ENCODE measurements around the gene CAMSAP1.

CAMSAP1 gene

GRCh38 chr9:135928731-135929655, 21.6 kb upstream of the CAMSAP1 start:
- no CpG with 5 or more reads among the region's 27 CpGs for WGBS (ENCODE audit: extremely low coverage, insufficient coverage, low lambda C conversion rate)
- Histone ChIP-seq H3K4me3 (ENCODE audit: low read length) (no peak overlapping the region), H2AK5ac (ENCODE audit: low read length) (no peak overlapping the region), H3K4me2 (ENCODE audit: low read length) (no peak overlapping the region), H2BK120ac (ENCODE audit: low read depth, low read length) (no peak overlapping the region), H3K79me2 (ENCODE audit: control insufficient read depth, insufficient read depth, low read length) (no peaks in the 10 kb centered on the region), H3K4me1 (ENCODE audit: control insufficient read depth, low read depth, low read length) (no peaks in the 10 kb centered on the region), H3K27me3 (ENCODE audit: insufficient read depth, low read length, poor library complexity) (no peaks in the 10 kb centered on the region), H3K27ac (ENCODE audit: low read depth, low read length) (no peak overlapping the region), H3K23ac (ENCODE audit: low read length) (no peak overlapping the region), H4K5ac (ENCODE audit: low read length) (no peak overlapping the region), H3K9ac (ENCODE audit: low read length) (no peak overlapping the region), H2BK5ac (ENCODE audit: low read length) (no peak overlapping the region), H3K56ac (ENCODE audit: low read length) (no peak overlapping the region), H4K8ac (ENCODE audit: low read depth, low read length) (no peak overlapping the region), H3K4ac (ENCODE audit: low read depth, low read length) (no peak overlapping the region), H2BK15ac (replicated peaks; ENCODE audit: low read depth) (no peak overlapping the region), H3K18ac (ENCODE audit: low read length) (no peak overlapping the region), H3K36me3 (ENCODE audit: control insufficient read depth, insufficient read depth, low read length) (no peaks in the 10 kb centered on the region), H3K79me1 (ENCODE audit: low read length) (peaks cover 1% of the 10 kb centered on the region)
- no peak for DNase-seq

DNA sequence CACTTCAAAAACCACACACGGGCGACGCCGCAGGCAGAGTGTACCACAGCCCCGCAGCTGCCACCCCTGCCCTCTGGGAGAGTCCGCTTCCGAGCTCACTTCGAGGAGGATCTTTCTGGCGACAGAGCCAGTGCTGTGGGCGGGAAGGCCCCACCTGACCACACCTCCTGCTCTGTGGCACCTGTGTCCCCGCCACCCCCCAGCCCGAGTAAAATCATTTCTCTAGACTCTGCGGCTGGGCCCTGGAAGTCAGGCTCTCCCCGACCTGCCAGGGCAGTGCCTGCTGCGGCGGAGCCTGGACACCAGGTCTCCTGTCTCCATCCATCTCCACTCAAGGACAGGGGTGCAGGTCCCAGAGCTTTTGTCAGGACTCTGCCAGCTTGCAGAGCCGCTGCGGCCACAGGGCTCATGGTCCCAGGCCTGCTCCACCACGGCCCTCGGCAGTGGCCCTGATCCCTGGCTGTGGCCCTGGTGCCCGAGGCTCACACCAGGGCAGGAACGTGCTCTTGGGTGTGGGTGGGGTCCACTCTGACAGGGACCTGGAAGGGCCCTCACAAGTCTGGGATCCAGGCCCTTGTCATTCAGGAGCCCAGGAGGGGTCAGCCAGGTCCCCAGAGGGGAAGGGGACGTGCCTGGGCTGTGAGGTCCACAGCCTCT, 20.9 kb upstream of the CAMSAP1 start:
- Histone ChIP-seq H3K36me3 (ENCODE audit: control insufficient read depth, insufficient read depth, low read length) (no peaks in the 10 kb centered on the region), H3K79me1 (ENCODE audit: low read length) (peaks cover 1% of the 10 kb centered on the region)

DNA sequence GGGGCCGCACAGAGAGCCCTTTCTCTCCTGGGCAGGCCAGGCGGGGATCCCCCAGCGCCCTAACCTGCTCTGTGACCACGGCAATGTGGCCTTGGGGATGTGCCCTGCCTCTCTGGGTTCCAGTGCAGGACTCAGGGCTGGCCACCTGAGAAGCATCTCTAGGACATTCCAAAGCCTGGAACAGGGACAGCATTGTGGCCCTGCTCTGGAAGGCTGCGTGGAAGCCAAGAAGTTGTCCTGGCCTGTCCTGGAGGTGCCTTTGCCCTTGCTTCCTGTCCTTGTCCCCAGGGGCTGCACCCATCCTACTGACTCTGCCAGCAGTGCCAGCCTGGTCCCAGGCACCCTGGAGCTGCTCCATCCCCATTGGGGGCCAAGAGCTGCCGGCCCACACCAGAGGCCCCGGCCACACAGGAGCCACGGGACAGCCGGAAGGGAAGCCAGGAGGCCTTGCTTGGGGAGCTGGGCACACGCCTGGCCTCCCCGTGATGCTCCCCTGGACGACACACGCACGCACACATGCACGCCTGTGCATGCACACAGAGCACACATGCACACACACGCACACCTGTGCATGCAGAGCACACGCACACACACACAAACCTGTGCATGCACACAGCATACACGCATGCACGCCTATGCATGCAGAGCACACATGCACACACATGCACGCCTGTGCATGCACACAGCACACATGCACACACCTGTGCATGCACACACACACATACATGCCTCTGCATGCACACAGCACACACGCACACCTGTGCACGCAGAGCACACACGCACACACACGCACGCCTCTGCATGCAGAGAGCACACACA, 20.1 kb upstream of the CAMSAP1 start:
- WGBS (ENCODE audit: extremely low coverage, insufficient coverage, low lambda C conversion rate), result no CpG with 5 or more reads among the region's 25 CpGs
- Histone ChIP-seq H3K4me3 (ENCODE audit: low read length) (no peak overlapping the region), H3K4me1 (ENCODE audit: control insufficient read depth, low read depth, low read length) (no peaks in the 10 kb centered on the region)

More for the DNA sequence above, 20.9 kb upstream of the CAMSAP1 start:
- H2BK5ac ChIP-seq (ENCODE audit: low read length), result no peak overlapping the region
- H3K4ac ChIP-seq (ENCODE audit: low read depth, low read length), result no peak overlapping the region
- H4K5ac ChIP-seq (ENCODE audit: low read length), result no peak overlapping the region
- no peaks in the 10 kb centered on the region for H3K79me2 ChIP-seq (ENCODE audit: control insufficient read depth, insufficient read depth, low read length)
- no CpG with 5 or more reads among the region's 23 CpGs for WGBS (ENCODE audit: extremely low coverage, insufficient coverage, low lambda C conversion rate)
- no peak overlapping the region for H3K56ac ChIP-seq (ENCODE audit: low read length)
- H4K8ac ChIP-seq (ENCODE audit: low read depth, low read length), result no peak overlapping the region
- H3K18ac ChIP-seq (ENCODE audit: low read length), result no peak overlapping the region
- H3K23ac ChIP-seq (ENCODE audit: low read length), result no peak overlapping the region
- H3K27me3 ChIP-seq (ENCODE audit: insufficient read depth, low read length, poor library complexity), result no peaks in the 10 kb centered on the region
- H3K4me1 ChIP-seq (ENCODE audit: control insufficient read depth, low read depth, low read length), result no peaks in the 10 kb centered on the region
- no peak overlapping the region for H3K4me3 ChIP-seq (ENCODE audit: low read length)
- H3K9ac ChIP-seq (ENCODE audit: low read length), result no peak overlapping the region
- no peak overlapping the region for H3K4me2 ChIP-seq (ENCODE audit: low read length)
- H3K27ac ChIP-seq (ENCODE audit: low read depth, low read length), result no peak overlapping the region
- no peak overlapping the region for H2AK5ac ChIP-seq (ENCODE audit: low read length)
- H2BK120ac ChIP-seq (ENCODE audit: low read depth, low read length), result no peak overlapping the region
- H2BK15ac ChIP-seq (replicated peaks; ENCODE audit: low read depth), result no peak overlapping the region
- no peak for DNase-seq

GRCh38 chr9:135926402-135927194, 19.3 kb upstream of the CAMSAP1 start:
- no peak overlapping the region for H4K8ac ChIP-seq (ENCODE audit: low read depth, low read length)
- H3K56ac ChIP-seq (ENCODE audit: low read length), result no peak overlapping the region
- no peaks in the 10 kb centered on the region for H3K4me1 ChIP-seq (ENCODE audit: control insufficient read depth, low read depth, low read length)
- H3K79me1 ChIP-seq (ENCODE audit: low read length), result peaks cover 1% of the 10 kb centered on the region
- H2BK5ac ChIP-seq (ENCODE audit: low read length), result no peak overlapping the region
- no peak overlapping the region for H3K18ac ChIP-seq (ENCODE audit: low read length)
- H3K4ac ChIP-seq (ENCODE audit: low read depth, low read length), result no peak overlapping the region
- H3K27ac ChIP-seq (ENCODE audit: low read depth, low read length), result no peak overlapping the region
- no peak overlapping the region for H4K5ac ChIP-seq (ENCODE audit: low read length)
- no peak overlapping the region for H3K4me2 ChIP-seq (ENCODE audit: low read length)
- H3K23ac ChIP-seq (ENCODE audit: low read length), result no peak overlapping the region
- peak; percentile 27 for DNase-seq
- H2BK120ac ChIP-seq (ENCODE audit: low read depth, low read length), result no peak overlapping the region
- no CpG with 5 or more reads among the region's 27 CpGs for WGBS (ENCODE audit: extremely low coverage, insufficient coverage, low lambda C conversion rate)
- no peaks in the 10 kb centered on the region for H3K27me3 ChIP-seq (ENCODE audit: insufficient read depth, low read length, poor library complexity)
- no peaks in the 10 kb centered on the region for H3K36me3 ChIP-seq (ENCODE audit: control insufficient read depth, insufficient read depth, low read length)
- H2BK15ac ChIP-seq (replicated peaks; ENCODE audit: low read depth), result no peak overlapping the region
- no peak overlapping the region for H3K9ac ChIP-seq (ENCODE audit: low read length)
- no peaks in the 10 kb centered on the region for H3K79me2 ChIP-seq (ENCODE audit: control insufficient read depth, insufficient read depth, low read length)
- no peak overlapping the region for H3K4me3 ChIP-seq (ENCODE audit: low read length)
- no peak overlapping the region for H2AK5ac ChIP-seq (ENCODE audit: low read length)

More for the DNA sequence above, 20.1 kb upstream of the CAMSAP1 start:
- no peak overlapping the region for H2BK5ac ChIP-seq (ENCODE audit: low read length)
- H3K27me3 ChIP-seq (ENCODE audit: insufficient read depth, low read length, poor library complexity), result no peaks in the 10 kb centered on the region
- H3K18ac ChIP-seq (ENCODE audit: low read length), result no peak overlapping the region
- H3K79me1 ChIP-seq (ENCODE audit: low read length), result peaks cover 1% of the 10 kb centered on the region
- no peak overlapping the region for H4K8ac ChIP-seq (ENCODE audit: low read depth, low read length)
- H3K4ac ChIP-seq (ENCODE audit: low read depth, low read length), result no peak overlapping the region
- H3K23ac ChIP-seq (ENCODE audit: low read length), result no peak overlapping the region
- no peak overlapping the region for H3K9ac ChIP-seq (ENCODE audit: low read length)
- H3K27ac ChIP-seq (ENCODE audit: low read depth, low read length), result no peak overlapping the region
- no peak overlapping the region for H3K56ac ChIP-seq (ENCODE audit: low read length)
- H2AK5ac ChIP-seq (ENCODE audit: low read length), result no peak overlapping the region
- no peaks in the 10 kb centered on the region for H3K79me2 ChIP-seq (ENCODE audit: control insufficient read depth, insufficient read depth, low read length)
- no peaks in the 10 kb centered on the region for H3K36me3 ChIP-seq (ENCODE audit: control insufficient read depth, insufficient read depth, low read length)
- H3K4me2 ChIP-seq (ENCODE audit: low read length), result no peak overlapping the region
- no peak overlapping the region for H2BK120ac ChIP-seq (ENCODE audit: low read depth, low read length)
- H2BK15ac ChIP-seq (replicated peaks; ENCODE audit: low read depth), result no peak overlapping the region
- no peak for DNase-seq
- H4K5ac ChIP-seq (ENCODE audit: low read length), result no peak overlapping the region

GRCh38 chr9:135925496-135926133, 18.3 kb upstream of the CAMSAP1 start:
- no peak overlapping the region for H3K4me3 ChIP-seq (ENCODE audit: low read length)
- no peaks in the 10 kb centered on the region for H3K4me1 ChIP-seq (ENCODE audit: control insufficient read depth, low read depth, low read length)
- no peaks in the 10 kb centered on the region for H3K36me3 ChIP-seq (ENCODE audit: control insufficient read depth, insufficient read depth, low read length)
- no peak overlapping the region for H3K56ac ChIP-seq (ENCODE audit: low read length)
- no peak overlapping the region for H4K8ac ChIP-seq (ENCODE audit: low read depth, low read length)
- DNase-seq, result no peak
- peaks cover 1% of the 10 kb centered on the region for H3K79me1 ChIP-seq (ENCODE audit: low read length)
- H3K79me2 ChIP-seq (ENCODE audit: control insufficient read depth, insufficient read depth, low read length), result no peaks in the 10 kb centered on the region
- no peak overlapping the region for H2BK5ac ChIP-seq (ENCODE audit: low read length)
- no CpG with 5 or more reads among the region's 19 CpGs for WGBS (ENCODE audit: extremely low coverage, insufficient coverage, low lambda C conversion rate)
- H3K4me2 ChIP-seq (ENCODE audit: low read length), result no peak overlapping the region
- no peak overlapping the region for H4K5ac ChIP-seq (ENCODE audit: low read length)
- no peak overlapping the region for H2BK120ac ChIP-seq (ENCODE audit: low read depth, low read length)
- H2BK15ac ChIP-seq (replicated peaks; ENCODE audit: low read depth), result no peak overlapping the region
- H2AK5ac ChIP-seq (ENCODE audit: low read length), result no peak overlapping the region
- H3K27me3 ChIP-seq (ENCODE audit: insufficient read depth, low read length, poor library complexity), result no peaks in the 10 kb centered on the region
- H3K18ac ChIP-seq (ENCODE audit: low read length), result no peak overlapping the region
- no peak overlapping the region for H3K27ac ChIP-seq (ENCODE audit: low read depth, low read length)
- H3K4ac ChIP-seq (ENCODE audit: low read depth, low read length), result no peak overlapping the region
- no peak overlapping the region for H3K23ac ChIP-seq (ENCODE audit: low read length)
- H3K9ac ChIP-seq (ENCODE audit: low read length), result no peak overlapping the region
